AG09309 (cell line): ENCODE results near the gene CYTIP.
"Not testable (repeated sequence)": the region's sequence is repeated elsewhere in the genome, so short reads cannot be mapped to it uniquely, and the experiment has no call there.

Experiments used
- DNase-seq: peaks from one replicate; pipeline ENCODE4 v3.0.0-alpha.2; 2010; ENCODE audit warnings: low read depth
- H3K4me3 ChIP-seq: 2 replicates; pipeline ENCODE4 v1.5.1; 2011; ENCODE audit warnings: mild to moderate bottlenecking, low read depth, low read length, moderate library complexity; ENCODE audit not compliant: control insufficient read depth
- CTCF ChIP-seq: IDR thresholded peaks from 2 replicates; pipeline ENCODE4 v1.5.1; 2011; ENCODE audit warnings: mild to moderate bottlenecking, low read depth, low read length, inconsistent platforms; ENCODE audit not compliant: insufficient read depth, control insufficient read depth; ENCODE audit errors: missing control alignments

The CYTIP gene

GRCh38 chr2:157393348-157393747 is 50.5 kb downstream of the CYTIP start:
- H3K4me3 ChIP-seq = no peak overlapping the region
- no peak for TF ChIP-seq CTCF
- no peak for DNase-seq

GRCh38 chr2:157388827-157389226 is 55.1 kb downstream of the CYTIP start:
- no peak overlapping the region for H3K4me3 ChIP-seq
- TF ChIP-seq CTCF = no peak
- no peak for DNase-seq

- TF ChIP-seq CTCF = no peak
- H3K4me3 ChIP-seq = no peak overlapping the region
- DNase-seq = no peak
Measured at GRCh38 chr2:157386747-157387146, 57.1 kb downstream of the CYTIP start.

GRCh38 chr2:157386247-157386646 is 57.6 kb downstream of the CYTIP start:
- no peak for TF ChIP-seq CTCF
- no peak for DNase-seq
- H3K4me3 ChIP-seq = no peak overlapping the region

- no peak for DNase-seq
- TF ChIP-seq CTCF = no peak
- H3K4me3 ChIP-seq = no peak overlapping the region
Measured at GRCh38 chr2:157377861-157378260, 66.0 kb downstream of the CYTIP start.

- no peak for DNase-seq
- TF ChIP-seq CTCF = no peak
- H3K4me3 ChIP-seq = no peak overlapping the region
Measured at GRCh38 chr2:157376041-157376440, 67.8 kb downstream of the CYTIP start.

- DNase-seq = no peak
- no peak for TF ChIP-seq CTCF
- H3K4me3 ChIP-seq = no peak overlapping the region
Measured at GRCh38 chr2:157375384-157375783, 68.5 kb downstream of the CYTIP start.

- not testable (repeated sequence) for H3K4me3 ChIP-seq, DNase-seq
Measured at GRCh38 chr2:157368508-157368907, 75.4 kb downstream of the CYTIP start.
